Neural cell (in vitro differentiated cells): ENCODE results near the gene TMEM143. TPM values are rescaled to one million over a fixed set of nuclear protein-coding genes. Genes with fewer than 3 reads are reported as not detected.

Experiments
- H2AFZ ChIP-seq: fragments of 200-600, 300-800 bp; sonication (generic), shearing (Covaris generic); 2 replicates; pipeline ENCODE4 v1.6.0; 2014; ENCODE audit warnings: low read depth, mild to moderate bottlenecking, antibody characterized with exemption, low read length, moderate library complexity
- H3F3A ChIP-seq: fragments of 200-600 bp; shearing (Covaris generic); 2 replicates; pipeline ENCODE4 v1.6.1; 2016; ENCODE audit warnings: mild to moderate bottlenecking, moderate library complexity, mixed read lengths, antibody characterized with exemption, low read length; ENCODE audit not compliant: insufficient read depth, poor library complexity, severe bottlenecking
- H3K27ac ChIP-seq: fragments of 200-600, 300-800 bp; sonication (generic), shearing (Covaris generic); 2 replicates; pipeline ENCODE4 v1.5.1; 2014; ENCODE audit warnings: mild to moderate bottlenecking, low read length, moderate library complexity
- H3K27me3 ChIP-seq: fragments of 300-800, 200-600 bp; sonication (generic), shearing (Covaris generic); 2 replicates; pipeline ENCODE4 v1.6.0; 2014; ENCODE audit warnings: mild to moderate bottlenecking, low read depth, low read length, moderate library complexity; ENCODE audit not compliant: insufficient read depth
- H3K36me3 ChIP-seq: fragments of 300-800, 200-600 bp; sonication (generic), shearing (Covaris generic); 2 replicates; pipeline ENCODE4 v1.5.1; 2014; ENCODE audit warnings: mild to moderate bottlenecking, antibody characterized with exemption, low read length, moderate library complexity; ENCODE audit not compliant: insufficient read depth
- H3K4me2 ChIP-seq: fragments of 300-800, 200-600 bp; sonication (generic), shearing (Covaris generic); 2 replicates; pipeline ENCODE4 v1.6.0; 2014; ENCODE audit warnings: mild to moderate bottlenecking, low read length
- H3K4me3 ChIP-seq: fragments of 300-800, 200-600 bp; sonication (generic), shearing (Covaris generic); 2 replicates; pipeline ENCODE4 v1.5.1; 2014; ENCODE audit warnings: mild to moderate bottlenecking, low read length, moderate library complexity
- H3K79me2 ChIP-seq: fragments of 200-600 bp; shearing (Covaris generic); replicated peaks from 2 replicates; pipeline ENCODE4 v1.6.0; 2014; ENCODE audit warnings: mild to moderate bottlenecking, low read length, moderate library complexity; ENCODE audit not compliant: insufficient read depth
- H3K9ac ChIP-seq: fragments of 300-800, 200-600 bp; sonication (generic), shearing (Covaris generic); 2 replicates; pipeline ENCODE4 v1.6.1; 2016; ENCODE audit warnings: mild to moderate bottlenecking, low read length, mixed read lengths
- H3K9me2 ChIP-seq: fragments of 200-600 bp; shearing (Covaris generic); 2 replicates; pipeline ENCODE4 v1.6.1; 2016; ENCODE audit warnings: mild to moderate bottlenecking, low read length, mixed read lengths; ENCODE audit not compliant: insufficient read depth
- H3K9me3 ChIP-seq: fragments of 200-600, 300-800 bp; sonication (generic), shearing (Covaris generic); 2 replicates; pipeline ENCODE4 v1.6.1; 2016; ENCODE audit warnings: mild to moderate bottlenecking, mixed run types, low read length, moderate library complexity, mixed read lengths
- H4K20me1 ChIP-seq: fragments of 200-600 bp; shearing (Covaris generic); 2 replicates; pipeline ENCODE4 v1.6.1; 2016; ENCODE audit warnings: mild to moderate bottlenecking, mixed run types; ENCODE audit not compliant: insufficient read depth
- EP300 ChIP-seq: fragments of 450-650 bp; conservative IDR thresholded peaks from 2 replicates; pipeline ENCODE4 v1.6.1; 2014; ENCODE audit warnings: antibody characterized with exemption, mild to moderate bottlenecking, moderate library complexity; ENCODE audit not compliant: poor library complexity, severe bottlenecking
- EZH2 ChIP-seq: fragments of 200-600, 300-800 bp; shearing (Covaris generic), sonication (generic); IDR thresholded peaks from 2 replicates; pipeline ENCODE4 v1.6.1; 2014; ENCODE audit warnings: antibody characterized with exemption, low read length, borderline replicate concordance, mild to moderate bottlenecking; ENCODE audit not compliant: insufficient read depth, poor library complexity, severe bottlenecking
- MXI1 ChIP-seq: fragments of 450-650 bp; conservative IDR thresholded peaks from 2 replicates; pipeline ENCODE4 v1.6.1; 2014; ENCODE audit warnings: antibody characterized with exemption, mild to moderate bottlenecking; ENCODE audit not compliant: poor library complexity, severe bottlenecking
- POLR2AphosphoS5 ChIP-seq: IDR thresholded peaks from 2 replicates; pipeline ENCODE4 v1.6.1; 2012
- RAD21 ChIP-seq: fragments of 450-650 bp; conservative IDR thresholded peaks from 2 replicates; pipeline ENCODE4 v1.6.1; 2014; ENCODE audit warnings: antibody characterized with exemption, mild to moderate bottlenecking, moderate library complexity
- SMC3 ChIP-seq: fragments of 450-650 bp; conservative IDR thresholded peaks from 2 replicates; pipeline ENCODE4 v1.6.1; 2014; ENCODE audit warnings: antibody characterized with exemption, mild to moderate bottlenecking, moderate library complexity; ENCODE audit not compliant: poor library complexity
- TAF1 ChIP-seq: IDR thresholded peaks from 2 replicates; pipeline ENCODE4 v1.6.1; 2012; ENCODE audit warnings: low read depth
- polyA plus RNA-seq: library from polyadenylated mRNA; depleted of rRNA; stranded (reverse); fragments of >200 nt; gene quantifications from 2 replicates; pipeline ENCODE4 v1.2.3, GENCODE V29; 2014
- TF ChIP-seq, protein P1 (sequence below): IDR thresholded peaks from 2 replicates; pipeline ENCODE4 v1.6.1; 2012; ENCODE audit warnings: borderline replicate concordance
- TF ChIP-seq, protein P2 (sequence below): fragments of 450-650 bp; IDR thresholded peaks from 2 replicates; pipeline ENCODE4 v1.5.1; 2014; ENCODE audit warnings: antibody characterized with exemption, mild to moderate bottlenecking, moderate library complexity; ENCODE audit not compliant: poor library complexity, severe bottlenecking

The TMEM143 gene
- polyA plus RNA-seq, 1 donor from 2014 or later, result 4.2 TPM

DNA sequence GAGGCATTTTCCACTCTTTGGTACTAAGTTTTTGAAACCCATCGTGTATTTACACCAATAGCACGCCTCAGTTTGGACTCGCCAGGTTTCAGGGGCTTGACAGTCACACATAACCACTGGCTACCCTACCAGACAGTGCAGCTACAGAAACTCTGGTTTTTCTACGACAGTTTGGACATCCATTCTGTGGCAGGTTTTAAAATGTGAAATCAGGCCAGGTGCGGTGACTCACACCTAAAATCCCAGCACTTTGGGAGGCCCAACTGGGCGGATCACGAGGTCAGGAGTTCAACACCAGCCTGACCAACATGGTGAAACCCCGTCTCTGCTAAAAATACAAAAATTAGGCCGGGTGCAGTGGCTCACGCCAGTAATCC, 14.4 kb upstream of the TMEM143 start:
- H3K27me3 ChIP-seq, result no peaks in the 10 kb centered on the region
- no peak overlapping the region for H3K27ac ChIP-seq
- no peak overlapping the region for H2AFZ ChIP-seq
- no peak overlapping the region for H3K4me2 ChIP-seq
- no peaks in the 10 kb centered on the region for H3F3A ChIP-seq
- H3K9me2 ChIP-seq, result no peaks in the 10 kb centered on the region
- H4K20me1 ChIP-seq, result no peaks in the 10 kb centered on the region
- H3K9ac ChIP-seq, result no peak overlapping the region
- TF ChIP-seq EP300, result no peak
- no peak for TF ChIP-seq MXI1
- no peak for TF ChIP-seq TAF1
- TF ChIP-seq POLR2AphosphoS5, result no peak
- no peaks in the 10 kb centered on the region for H3K9me3 ChIP-seq
- no peak overlapping the region for H3K4me3 ChIP-seq
- no peaks in the 10 kb centered on the region for H3K36me3 ChIP-seq
- H3K79me2 ChIP-seq, result no peaks in the 10 kb centered on the region

DNA sequence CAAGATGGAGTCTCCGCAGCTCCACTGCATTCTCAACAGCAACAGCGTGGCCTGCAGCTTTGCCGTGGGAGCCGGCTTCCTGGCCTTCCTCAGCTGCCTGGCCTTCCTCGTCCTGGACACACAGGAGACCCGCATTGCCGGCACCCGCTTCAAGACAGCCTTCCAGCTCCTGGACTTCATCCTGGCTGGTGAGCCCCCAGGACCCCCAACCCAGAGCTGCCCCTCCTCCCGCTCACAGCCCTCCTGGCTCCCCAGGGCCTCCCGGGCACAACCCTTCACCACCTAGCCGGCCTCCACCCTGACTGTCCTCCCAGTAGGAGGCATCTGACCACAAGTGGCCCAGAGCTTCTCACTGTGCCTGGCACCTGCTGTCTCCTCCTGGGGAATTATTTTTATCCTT, 9.8 kb upstream of the TMEM143 start:
- no peaks in the 10 kb centered on the region for H3F3A ChIP-seq
- H3K27me3 ChIP-seq, result no peaks in the 10 kb centered on the region
- H3K9ac ChIP-seq, result no peak overlapping the region
- no peaks in the 10 kb centered on the region for H4K20me1 ChIP-seq
- H3K9me3 ChIP-seq, result no peaks in the 10 kb centered on the region
- no peak for TF ChIP-seq EP300
- TF ChIP-seq RAD21, result no peak
- no peak for TF ChIP-seq EZH2
- TF ChIP-seq, protein P1, sequence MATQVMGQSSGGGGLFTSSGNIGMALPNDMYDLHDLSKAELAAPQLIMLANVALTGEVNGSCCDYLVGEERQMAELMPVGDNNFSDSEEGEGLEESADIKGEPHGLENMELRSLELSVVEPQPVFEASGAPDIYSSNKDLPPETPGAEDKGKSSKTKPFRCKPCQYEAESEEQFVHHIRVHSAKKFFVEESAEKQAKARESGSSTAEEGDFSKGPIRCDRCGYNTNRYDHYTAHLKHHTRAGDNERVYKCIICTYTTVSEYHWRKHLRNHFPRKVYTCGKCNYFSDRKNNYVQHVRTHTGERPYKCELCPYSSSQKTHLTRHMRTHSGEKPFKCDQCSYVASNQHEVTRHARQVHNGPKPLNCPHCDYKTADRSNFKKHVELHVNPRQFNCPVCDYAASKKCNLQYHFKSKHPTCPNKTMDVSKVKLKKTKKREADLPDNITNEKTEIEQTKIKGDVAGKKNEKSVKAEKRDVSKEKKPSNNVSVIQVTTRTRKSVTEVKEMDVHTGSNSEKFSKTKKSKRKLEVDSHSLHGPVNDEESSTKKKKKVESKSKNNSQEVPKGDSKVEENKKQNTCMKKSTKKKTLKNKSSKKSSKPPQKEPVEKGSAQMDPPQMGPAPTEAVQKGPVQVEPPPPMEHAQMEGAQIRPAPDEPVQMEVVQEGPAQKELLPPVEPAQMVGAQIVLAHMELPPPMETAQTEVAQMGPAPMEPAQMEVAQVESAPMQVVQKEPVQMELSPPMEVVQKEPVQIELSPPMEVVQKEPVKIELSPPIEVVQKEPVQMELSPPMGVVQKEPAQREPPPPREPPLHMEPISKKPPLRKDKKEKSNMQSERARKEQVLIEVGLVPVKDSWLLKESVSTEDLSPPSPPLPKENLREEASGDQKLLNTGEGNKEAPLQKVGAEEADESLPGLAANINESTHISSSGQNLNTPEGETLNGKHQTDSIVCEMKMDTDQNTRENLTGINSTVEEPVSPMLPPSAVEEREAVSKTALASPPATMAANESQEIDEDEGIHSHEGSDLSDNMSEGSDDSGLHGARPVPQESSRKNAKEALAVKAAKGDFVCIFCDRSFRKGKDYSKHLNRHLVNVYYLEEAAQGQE, result no peak
- no peak for TF ChIP-seq SMC3
- TF ChIP-seq, protein P2, sequence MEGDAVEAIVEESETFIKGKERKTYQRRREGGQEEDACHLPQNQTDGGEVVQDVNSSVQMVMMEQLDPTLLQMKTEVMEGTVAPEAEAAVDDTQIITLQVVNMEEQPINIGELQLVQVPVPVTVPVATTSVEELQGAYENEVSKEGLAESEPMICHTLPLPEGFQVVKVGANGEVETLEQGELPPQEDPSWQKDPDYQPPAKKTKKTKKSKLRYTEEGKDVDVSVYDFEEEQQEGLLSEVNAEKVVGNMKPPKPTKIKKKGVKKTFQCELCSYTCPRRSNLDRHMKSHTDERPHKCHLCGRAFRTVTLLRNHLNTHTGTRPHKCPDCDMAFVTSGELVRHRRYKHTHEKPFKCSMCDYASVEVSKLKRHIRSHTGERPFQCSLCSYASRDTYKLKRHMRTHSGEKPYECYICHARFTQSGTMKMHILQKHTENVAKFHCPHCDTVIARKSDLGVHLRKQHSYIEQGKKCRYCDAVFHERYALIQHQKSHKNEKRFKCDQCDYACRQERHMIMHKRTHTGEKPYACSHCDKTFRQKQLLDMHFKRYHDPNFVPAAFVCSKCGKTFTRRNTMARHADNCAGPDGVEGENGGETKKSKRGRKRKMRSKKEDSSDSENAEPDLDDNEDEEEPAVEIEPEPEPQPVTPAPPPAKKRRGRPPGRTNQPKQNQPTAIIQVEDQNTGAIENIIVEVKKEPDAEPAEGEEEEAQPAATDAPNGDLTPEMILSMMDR, result no peak
- no peak for TF ChIP-seq MXI1
- TF ChIP-seq TAF1, result no peak
- H2AFZ ChIP-seq, result no peak overlapping the region
- H3K79me2 ChIP-seq, result no peaks in the 10 kb centered on the region
- no peak overlapping the region for H3K4me2 ChIP-seq
- no peak overlapping the region for H3K27ac ChIP-seq
- no peaks in the 10 kb centered on the region for H3K36me3 ChIP-seq
- H3K9me2 ChIP-seq, result no peaks in the 10 kb centered on the region
- H3K4me3 ChIP-seq, result no peak overlapping the region

DNA sequence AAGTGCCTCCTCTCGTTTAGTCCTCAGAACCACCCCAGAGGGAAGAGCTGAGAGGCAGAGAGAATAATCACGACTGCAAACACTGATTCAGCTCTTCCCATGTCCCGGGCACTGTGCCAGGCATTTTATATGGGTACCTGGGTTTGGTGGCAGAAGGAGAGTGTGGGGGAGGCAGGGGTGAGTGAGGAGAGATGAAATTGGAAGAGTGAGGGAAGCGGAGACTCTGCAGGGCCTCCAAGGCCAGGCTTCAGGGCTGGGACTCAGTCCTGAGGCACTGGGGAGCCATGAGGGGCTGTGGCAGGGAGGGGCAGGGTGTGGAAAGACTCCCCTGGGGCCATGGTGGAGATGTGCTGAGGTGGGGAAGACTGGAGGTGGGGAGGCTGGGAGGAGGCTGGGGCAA, 9.2 kb upstream of the TMEM143 start:
- H3K27ac ChIP-seq, result no peak overlapping the region
- no peaks in the 10 kb centered on the region for H3K79me2 ChIP-seq

More for the DNA sequence above, 9.2 kb upstream of the TMEM143 start:
- TF ChIP-seq MXI1 (no peak), EZH2 (no peak), SMC3 (no peak), RAD21 (no peak), TAF1 (no peak), POLR2AphosphoS5 (no peak), EP300 (no peak)
- TF ChIP-seq, protein P1, result no peak
- TF ChIP-seq, protein P2, result no peak
- H3K36me3 ChIP-seq, result no peaks in the 10 kb centered on the region
- H3F3A ChIP-seq, result no peaks in the 10 kb centered on the region
- H3K27me3 ChIP-seq, result no peaks in the 10 kb centered on the region
- H3K9ac ChIP-seq, result no peak overlapping the region
- H3K4me2 ChIP-seq, result no peak overlapping the region
- H4K20me1 ChIP-seq, result no peaks in the 10 kb centered on the region
- no peaks in the 10 kb centered on the region for H3K9me3 ChIP-seq
- no peak overlapping the region for H3K4me3 ChIP-seq
- no peak overlapping the region for H2AFZ ChIP-seq
- H3K9me2 ChIP-seq, result no peaks in the 10 kb centered on the region
